HG02885 (cell line): ENCODE results near the gene UBQLN4.
A peak's percentile ranks its signal among the peaks of the same experiment; 100 is the strongest.
"Not testable (repeated sequence)": the region's sequence is repeated elsewhere in the genome, so short reads cannot be mapped to it uniquely, and the experiment has no call there.

Source experiments
- ATAC-seq: cut with Tn5 transposase; IDR thresholded peaks from one replicate; pipeline ENCODE4 v1.9.1; 2021; ENCODE audit warnings: mild to moderate bottlenecking; ENCODE audit not compliant: unreplicated experiment, poor library complexity

Gene UBQLN4

GRCh38 chr1:156064615-156065014 is 11.0 kb upstream of the UBQLN4 start:
- ATAC-seq, result no peak

DNA sequence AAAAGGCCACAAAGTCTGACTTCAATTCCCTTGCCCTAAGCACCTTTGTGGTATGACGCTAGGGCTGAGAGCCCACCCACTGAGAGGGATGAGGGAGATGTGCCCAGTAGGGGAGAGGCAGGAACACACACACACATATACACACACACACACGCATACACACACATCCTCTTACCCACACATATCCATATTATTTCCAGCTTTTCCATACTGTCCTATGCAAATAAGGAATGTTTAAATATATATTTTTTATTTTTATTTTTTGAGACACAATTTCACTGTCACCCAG is 10.3 kb upstream of the UBQLN4 start:
- no peak for ATAC-seq

DNA sequence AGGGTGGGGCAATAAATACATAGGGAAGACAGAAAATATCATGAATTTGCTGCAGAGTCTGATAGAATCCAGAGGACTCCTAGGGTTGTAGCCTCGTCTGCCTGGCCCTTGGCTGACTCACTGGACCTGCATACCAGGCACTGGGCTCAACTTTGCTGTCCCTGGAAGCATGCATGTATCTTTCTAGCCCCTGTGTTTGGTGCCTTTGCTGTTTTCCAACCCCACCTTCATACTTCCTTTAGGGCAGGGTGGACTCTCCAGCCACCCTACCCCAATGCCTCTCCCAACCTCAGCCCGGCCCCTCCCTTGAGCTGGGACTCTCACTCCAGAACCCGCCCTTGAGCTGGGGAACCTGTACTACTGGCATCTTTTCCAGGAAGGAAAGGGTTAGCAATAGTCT is 8.6 kb upstream of the UBQLN4 start:
- ATAC-seq, result no peak

- no peak for ATAC-seq
These were observed 7.5 kb upstream of the UBQLN4 start, which contains the start of gene RAB25 for GRCh38 chr1:156060937-156061636. Gene RAB25 (plus strand): TSS chr1:156061160. CDS start chr1:156061401, 241 bp downstream.

- no peak for ATAC-seq
These were observed 2.8 kb upstream of the UBQLN4 start for GRCh38 chr1:156056326-156056849.

DNA sequence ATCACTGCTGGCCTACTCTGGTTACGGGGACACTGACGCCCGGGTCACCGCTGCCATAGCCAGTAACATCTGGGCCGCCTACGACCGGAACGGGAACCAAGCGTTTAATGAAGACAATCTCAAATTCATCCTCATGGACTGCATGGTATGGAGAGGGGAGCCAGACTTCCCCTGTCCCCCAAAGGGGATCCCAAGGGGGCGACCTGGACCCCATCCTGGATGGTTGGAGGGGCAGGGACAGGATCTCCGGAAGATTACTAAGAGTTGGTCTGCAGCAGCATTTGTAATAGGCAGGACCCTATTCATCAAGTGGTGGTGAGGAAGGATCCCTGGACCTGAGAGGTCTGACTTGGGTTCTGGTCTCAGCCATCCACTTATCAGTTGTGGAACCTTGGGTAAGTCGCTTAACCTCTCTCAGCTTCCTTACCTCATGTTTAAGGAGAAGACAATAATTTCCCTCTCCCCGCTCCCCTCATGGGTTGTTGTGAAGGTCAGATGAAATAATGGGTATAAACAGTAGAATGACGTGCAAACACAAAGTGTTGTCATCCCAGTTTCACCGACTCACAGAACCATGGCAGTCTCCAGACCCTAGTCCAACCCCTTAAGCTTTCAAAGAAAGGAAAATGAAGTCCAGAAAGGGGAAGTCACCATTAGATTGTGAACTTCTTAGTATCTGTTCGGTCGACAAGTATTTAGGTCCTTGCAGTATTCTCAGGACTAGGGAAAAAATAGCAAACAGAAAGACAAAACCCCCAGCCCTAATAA is 1.9 kb upstream of the UBQLN4 start:
- ATAC-seq, result no peak

DNA sequence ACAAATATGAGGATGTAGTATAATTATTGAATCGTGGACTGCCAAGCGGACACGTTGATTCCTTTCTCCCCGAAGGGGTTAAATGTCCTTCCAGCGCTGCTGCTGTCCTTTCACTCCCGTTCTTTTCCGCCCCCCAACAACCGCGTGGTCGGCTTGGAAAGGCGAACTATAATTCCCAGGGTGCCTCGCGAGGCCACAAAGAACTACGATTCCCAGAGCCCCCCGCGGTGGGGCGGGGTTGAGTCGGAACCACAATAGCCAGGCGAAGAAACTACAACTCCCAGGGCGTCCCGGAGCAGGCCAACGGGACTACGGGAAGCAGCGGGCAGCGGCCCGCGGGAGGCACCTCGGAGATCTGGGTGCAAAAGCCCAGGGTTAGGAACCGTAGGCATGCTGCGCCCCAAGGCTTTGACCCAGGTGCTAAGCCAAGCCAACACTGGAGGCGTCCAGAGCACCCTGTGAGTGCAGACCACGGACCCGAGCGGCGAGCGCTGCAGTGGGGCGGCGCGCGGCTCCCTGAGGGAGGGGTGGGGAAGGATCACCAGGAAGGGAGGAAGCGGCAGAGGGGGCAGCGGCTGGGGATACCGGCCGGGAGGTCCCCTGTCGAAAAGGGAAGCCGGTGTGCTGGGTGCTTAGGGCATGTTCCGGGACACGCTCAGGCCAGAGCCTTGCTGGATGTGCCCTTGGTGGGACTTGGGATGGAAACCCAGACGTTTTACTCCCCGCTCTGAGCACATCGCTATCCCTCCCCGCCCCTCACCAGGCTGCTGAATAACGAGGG is 1.1 kb upstream of the UBQLN4 start, which contains the start of gene LAMTOR2:
Gene LAMTOR2 (plus strand): TSS at position 283 of the 781 bp plus-strand sequence. CDS start 108 bp downstream, at position 391.
- ATAC-seq, result peak; percentile 75

- ATAC-seq, result peak; percentile 34
These were observed 483 bp downstream of the UBQLN4 start for GRCh38 chr1:156052862-156053767.

DNA sequence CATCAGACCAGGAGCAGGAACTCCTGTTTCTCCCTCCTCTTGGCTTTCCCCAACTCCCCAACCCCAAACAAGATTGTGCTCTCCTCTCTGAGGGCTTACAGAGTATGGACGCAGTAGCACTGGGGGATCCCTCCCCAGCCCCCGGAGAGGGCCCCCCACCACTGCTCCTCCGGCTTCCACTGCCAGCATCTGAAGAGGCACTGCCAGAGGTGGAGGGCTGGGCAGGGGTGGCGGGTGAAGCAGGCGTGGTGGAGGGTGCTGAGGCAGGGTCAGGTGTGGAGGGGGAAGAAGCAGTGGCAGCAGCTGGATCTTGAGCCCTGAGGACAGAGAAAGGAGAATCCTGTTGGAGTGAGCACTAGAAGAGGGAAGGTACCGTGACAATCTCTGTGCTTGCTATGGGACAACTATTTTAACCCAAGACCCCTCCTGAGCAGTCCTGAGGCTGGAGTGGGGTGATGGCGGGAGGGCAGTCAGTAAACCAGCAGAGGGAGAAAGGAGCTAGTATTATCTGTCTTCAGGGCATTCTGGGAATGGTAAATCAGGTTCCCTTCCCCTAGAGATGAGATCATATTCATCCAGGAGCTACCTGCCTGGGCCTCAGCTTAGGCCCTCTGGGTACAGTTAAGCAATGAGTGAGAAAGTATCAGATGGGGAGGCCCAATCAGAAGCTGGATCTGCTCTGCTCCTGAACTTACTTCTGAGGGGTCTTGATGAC is 2.4 kb downstream of the UBQLN4 start:
- no peak for ATAC-seq

DNA sequence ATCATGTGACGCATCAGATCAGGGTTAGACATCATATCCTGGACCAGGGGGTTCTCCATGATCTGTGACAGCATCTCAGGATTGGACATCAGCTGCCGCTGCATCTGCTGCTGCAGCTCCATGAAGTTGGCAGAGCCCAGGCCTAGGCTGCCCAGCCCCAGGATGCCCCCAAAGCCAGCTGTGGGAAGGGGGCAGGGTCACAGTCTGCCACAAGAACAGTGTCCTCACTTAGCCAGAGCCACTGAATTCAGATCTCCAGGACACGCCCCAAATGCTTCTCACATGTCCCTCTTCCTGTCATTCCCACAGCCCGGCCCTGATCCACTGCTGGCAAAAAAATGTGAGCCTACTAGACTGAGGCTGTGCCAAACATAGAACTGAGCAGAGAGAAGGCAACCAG is 3.2 kb downstream of the UBQLN4 start:
- no peak for ATAC-seq

GRCh38 chr1:156048663-156049258 is 4.8 kb downstream of the UBQLN4 start:
- ATAC-seq, result no peak

DNA sequence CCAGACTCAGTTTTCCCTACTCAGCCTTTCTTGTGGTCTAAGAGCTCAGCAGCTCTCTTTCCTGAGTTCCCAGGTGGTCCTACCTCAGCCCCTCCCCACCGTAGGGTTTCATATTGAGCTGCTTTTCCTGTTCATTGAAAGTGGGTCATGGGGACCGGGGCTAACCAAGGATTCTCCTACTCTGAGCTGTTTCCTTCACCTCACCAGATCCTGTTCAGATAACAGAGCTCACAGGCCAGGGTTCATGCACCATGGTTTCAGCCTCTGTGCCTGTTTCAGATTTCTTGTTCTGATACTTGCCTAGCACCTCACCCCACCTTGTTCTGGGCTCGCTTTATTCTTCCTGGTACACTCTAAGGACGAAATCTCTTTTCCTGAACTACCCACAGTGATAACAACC is 8.5 kb downstream of the UBQLN4 start:
- no peak for ATAC-seq

- ATAC-seq, result no peak
These were observed 10.8 kb downstream of the UBQLN4 start for GRCh38 chr1:156042828-156043227.

GRCh38 chr1:156034991-156035390 is 18.6 kb downstream of the UBQLN4 start:
- not testable (repeated sequence) for ATAC-seq

- no peak for ATAC-seq
These were observed 20.6 kb downstream of the UBQLN4 start for GRCh38 chr1:156033011-156033410.

- no peak for ATAC-seq
These were observed 27.0 kb downstream of the UBQLN4 start for GRCh38 chr1:156026588-156026987.

- no peak for ATAC-seq
These were observed 27.7 kb downstream of the UBQLN4 start for GRCh38 chr1:156025876-156026275.

GRCh38 chr1:156024801-156025200 is 28.8 kb downstream of the UBQLN4 start:
- no peak for ATAC-seq

DNA sequence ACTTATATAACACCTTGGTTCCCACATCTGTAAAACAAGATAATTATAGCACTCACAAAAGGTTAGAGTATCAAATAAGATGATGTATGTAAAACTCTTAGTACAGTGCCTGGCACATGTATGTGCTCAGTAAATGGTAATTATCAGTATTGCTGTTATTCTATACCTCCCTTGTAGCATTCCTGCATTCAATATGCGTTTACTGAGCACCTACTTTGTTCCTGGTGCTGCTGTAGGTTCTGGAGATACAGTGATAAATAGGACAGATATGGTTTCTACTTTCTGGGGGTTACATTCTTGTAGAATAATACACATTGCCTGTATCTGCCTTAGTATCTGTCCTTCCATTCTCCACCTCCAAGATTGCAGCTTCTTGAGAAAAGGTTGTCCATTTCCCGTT is 31.6 kb downstream of the UBQLN4 start:
- ATAC-seq, result no peak
